Left renal pelvis (tissue), 4 donors: ENCODE results near the gene SSTR4. TPM values are rescaled to one million over a fixed set of nuclear protein-coding genes. Genes with fewer than 3 reads are reported as not detected.
"Not testable (repeated sequence)": the region's sequence is repeated elsewhere in the genome, so short reads cannot be mapped to it uniquely, and the experiment has no call there.

ENCODE experiments used
- DNase-seq, 4 donors: peaks; one replicate each; pipeline ENCODE4 v3.0.0-alpha.2; 2013; ENCODE audit warnings: low read depth in 4 of 4, low spot score in 3 of 4
- polyA plus RNA-seq, 4 donors: library from polyadenylated mRNA; unstranded; fragments of 120-200 nt; gene quantifications; one replicate each; pipeline ENCODE4 v1.2.1, GENCODE V29; 2013; ENCODE audit not compliant: insufficient read length in 4 of 4

The SSTR4 gene
- polyA plus RNA-seq, 4 donors: 0.14 to 0.34 TPM; not detected in 2

GRCh38 chr20:23018432-23018831 is 16.7 kb upstream of the SSTR4 start:
- no peak for DNase-seq

- DNase-seq: no peak
These were observed 16.2 kb upstream of the SSTR4 start for GRCh38 chr20:23018941-23019340.

GRCh38 chr20:23019403-23019802 is 15.7 kb upstream of the SSTR4 start:
- DNase-seq: no peak

- no peak for DNase-seq
These were observed 14.7 kb upstream of the SSTR4 start for GRCh38 chr20:23020230-23021018.

GRCh38 chr20:23021541-23021940 is 13.6 kb upstream of the SSTR4 start:
- no peak for DNase-seq

GRCh38 chr20:23021951-23022350 is 13.2 kb upstream of the SSTR4 start:
- no peak for DNase-seq

GRCh38 chr20:23022849-23023248 is 12.3 kb upstream of the SSTR4 start:
- DNase-seq: no peak

- no peak for DNase-seq
These were observed 11.4 kb upstream of the SSTR4 start for GRCh38 chr20:23023621-23024177.

GRCh38 chr20:23024701-23025100 is 10.4 kb upstream of the SSTR4 start:
- DNase-seq: no peak

GRCh38 chr20:23025503-23025902 is 9.6 kb upstream of the SSTR4 start:
- not testable (repeated sequence) for DNase-seq

- DNase-seq: no peak
These were observed 7.4 kb upstream of the SSTR4 start for GRCh38 chr20:23027721-23028120.

GRCh38 chr20:23028392-23028791 is 6.7 kb upstream of the SSTR4 start:
- no peak for DNase-seq

GRCh38 chr20:23029324-23029723 is 5.8 kb upstream of the SSTR4 start:
- no peak for DNase-seq

GRCh38 chr20:23031346-23031745 is 3.8 kb upstream of the SSTR4 start:
- DNase-seq: no peak

GRCh38 chr20:23032056-23032749 is 2.9 kb upstream of the SSTR4 start:
- no peak for DNase-seq

- no peak for DNase-seq
These were observed 2.4 kb upstream of the SSTR4 start for GRCh38 chr20:23032750-23033078.

- no peak for DNase-seq
These were observed 1.2 kb upstream of the SSTR4 start for GRCh38 chr20:23033918-23034317.

GRCh38 chr20:23035731-23036130 is 619 bp downstream of the SSTR4 start:
- no peak for DNase-seq

GRCh38 chr20:23036371-23036770 is 1.3 kb downstream of the SSTR4 start:
- no peak for DNase-seq

GRCh38 chr20:23037017-23037481 is 1.9 kb downstream of the SSTR4 start:
- no peak for DNase-seq

- DNase-seq: no peak
These were observed 4.2 kb downstream of the SSTR4 start for GRCh38 chr20:23039136-23039875.
